ELF-1 (cell line): ENCODE measurements around the gene ERGIC1.
"Not testable (repeated sequence)": the region's sequence is repeated elsewhere in the genome, so short reads cannot be mapped to it uniquely, and the experiment has no call there.

Experiments used
- DNase-seq: peaks from one replicate; pipeline ENCODE4 v3.0.0-alpha.2; 2016; ENCODE audit warnings: low read depth, low spot score

The ERGIC1 gene

GRCh38 chr5:172846677-172847076 is 12.6 kb downstream of the ERGIC1 start:
- no peak for DNase-seq

GRCh38 chr5:172847584-172847983 is 13.5 kb downstream of the ERGIC1 start:
- DNase-seq = not testable (repeated sequence)

GRCh38 chr5:172848419-172848818 is 14.4 kb downstream of the ERGIC1 start:
- DNase-seq = no peak

- no peak for DNase-seq
These were observed 15.8 kb downstream of the ERGIC1 start for GRCh38 chr5:172849606-172850453.

GRCh38 chr5:172850454-172850797 is 16.4 kb downstream of the ERGIC1 start:
- DNase-seq = no peak

- not testable (repeated sequence) for DNase-seq
These were observed 17.2 kb downstream of the ERGIC1 start for GRCh38 chr5:172851254-172851653.

- DNase-seq = no peak
These were observed 18.7 kb downstream of the ERGIC1 start for GRCh38 chr5:172852490-172853354.

- no peak for DNase-seq
These were observed 19.4 kb downstream of the ERGIC1 start for GRCh38 chr5:172853355-172853975.

GRCh38 chr5:172854451-172854871 is 20.4 kb downstream of the ERGIC1 start:
- no peak for DNase-seq

GRCh38 chr5:172854971-172855370 is 20.9 kb downstream of the ERGIC1 start:
- DNase-seq = no peak

- DNase-seq = no peak
These were observed 21.7 kb downstream of the ERGIC1 start for GRCh38 chr5:172855597-172856292.

- no peak for DNase-seq
These were observed 22.3 kb downstream of the ERGIC1 start for GRCh38 chr5:172856336-172856735.

GRCh38 chr5:172857982-172858381 is 23.9 kb downstream of the ERGIC1 start:
- DNase-seq = no peak

GRCh38 chr5:172858511-172858989 is 24.5 kb downstream of the ERGIC1 start:
- no peak for DNase-seq

GRCh38 chr5:172858990-172859811 is 25.1 kb downstream of the ERGIC1 start:
- DNase-seq = no peak

- no peak for DNase-seq
These were observed 25.9 kb downstream of the ERGIC1 start for GRCh38 chr5:172859966-172860365.

GRCh38 chr5:172860520-172861443 is 26.7 kb downstream of the ERGIC1 start:
- no peak for DNase-seq

- DNase-seq = no peak
These were observed 27.4 kb downstream of the ERGIC1 start for GRCh38 chr5:172861461-172861860.

- no peak for DNase-seq
These were observed 28.2 kb downstream of the ERGIC1 start for GRCh38 chr5:172862165-172862801.
